NCI-H1092 (cell line): ENCODE results near the gene RIPK3.

Experiments used
- DNase-seq: peaks from one replicate; lab custom pipeline; 2025; lab: John Stamatoyannopoulos, UW

The RIPK3 gene

GRCh38 chr14:24321212-24321975 lies 18.4 kb downstream of the RIPK3 start:
- no peak for DNase-seq

- DNase-seq: no peak
These were observed 22.5 kb downstream of the RIPK3 start for GRCh38 chr14:24317141-24317928.

GRCh38 chr14:24316597-24316950 lies 23.2 kb downstream of the RIPK3 start:
- DNase-seq: no peak

- DNase-seq: peak; percentile 23
These were observed 23.8 kb downstream of the RIPK3 start for GRCh38 chr14:24315807-24316596.

- DNase-seq: no peak
These were observed 24.5 kb downstream of the RIPK3 start for GRCh38 chr14:24315243-24315806.

GRCh38 chr14:24314377-24315193 lies 25.2 kb downstream of the RIPK3 start:
- DNase-seq: no peak

GRCh38 chr14:24313913-24314312 lies 25.9 kb downstream of the RIPK3 start:
- DNase-seq: no peak

GRCh38 chr14:24312736-24313507 lies 26.9 kb downstream of the RIPK3 start:
- no peak for DNase-seq

GRCh38 chr14:24311837-24312615 lies 27.8 kb downstream of the RIPK3 start:
- DNase-seq: no peak

GRCh38 chr14:24310646-24311604 lies 28.9 kb downstream of the RIPK3 start, which contains the start of gene LTB4R:
TSS of gene LTB4R (plus strand) at chr14:24311502. CDS start at chr14:24315652, 4,150 bp downstream.
- DNase-seq: no peak

- no peak for DNase-seq
These were observed 29.5 kb downstream of the RIPK3 start for GRCh38 chr14:24310265-24310645.

- DNase-seq: no peak
These were observed 30.1 kb downstream of the RIPK3 start, which contains the start of gene LTB4R2 for GRCh38 chr14:24309538-24310264. TSS of gene LTB4R2 (plus strand) at chr14:24310140. CDS start at chr14:24310665, 525 bp downstream.

- DNase-seq: no peak
These were observed 31.3 kb downstream of the RIPK3 start for GRCh38 chr14:24308342-24309124.

- DNase-seq: peak; percentile 6
These were observed 32.0 kb downstream of the RIPK3 start, which contains the start of gene CIDEB for GRCh38 chr14:24307575-24308341. TSS of gene CIDEB (minus strand) at chr14:24307977. CDS start at chr14:24307858, 119 bp downstream.

- no peak for DNase-seq
These were observed 32.6 kb downstream of the RIPK3 start for GRCh38 chr14:24307156-24307574.

- DNase-seq: no peak
These were observed 35.8 kb downstream of the RIPK3 start for GRCh38 chr14:24304019-24304387.
